Trophoblast cell (in vitro differentiated cells and primary cell): ENCODE results near the gene MMP20.

Experiments used
- DNase-seq, 2 donors: peaks; one replicate each; pipeline ENCODE4 v3.0.0-alpha.2; 2016
- H2AFZ ChIP-seq: 2 replicates; pipeline ENCODE4 v1.6.1; 2013; ENCODE audit warnings: low read length, moderate library complexity, mild to moderate bottlenecking; ENCODE audit not compliant: insufficient read depth, poor library complexity
- H2AK5ac ChIP-seq: 2 replicates; pipeline ENCODE4 v1.6.1; 2013; ENCODE audit warnings: mild to moderate bottlenecking, low read length
- H2BK120ac ChIP-seq: 2 replicates; pipeline ENCODE4 v1.6.1; 2013; ENCODE audit warnings: low read length, mild to moderate bottlenecking, moderate library complexity; ENCODE audit not compliant: insufficient read depth, poor library complexity
- H2BK12ac ChIP-seq: 2 replicates; pipeline ENCODE4 v1.6.1; 2013; ENCODE audit warnings: mild to moderate bottlenecking, low read length, moderate library complexity
- H2BK5ac ChIP-seq: 2 replicates; pipeline ENCODE4 v1.6.1; 2013; ENCODE audit warnings: low read length, low read depth, moderate library complexity, mild to moderate bottlenecking; ENCODE audit not compliant: poor library complexity
- H3K14ac ChIP-seq: 2 replicates; pipeline ENCODE4 v1.6.1; 2013; ENCODE audit warnings: mild to moderate bottlenecking, low read length
- H3K18ac ChIP-seq: 2 replicates; pipeline ENCODE4 v1.6.1; 2013; ENCODE audit warnings: mild to moderate bottlenecking, low read length
- H3K23ac ChIP-seq: 2 replicates; pipeline ENCODE4 v1.6.1; 2013; ENCODE audit warnings: low read length
- H3K27ac ChIP-seq: 2 replicates; pipeline ENCODE4 v1.5.1; 2013; ENCODE audit warnings: low read depth, mild to moderate bottlenecking, inconsistent platforms, low read length, moderate library complexity
- H3K27me3 ChIP-seq: 2 replicates; pipeline ENCODE4 v1.6.1; 2013; ENCODE audit warnings: inconsistent platforms, mild to moderate bottlenecking, low read length, moderate library complexity; ENCODE audit not compliant: insufficient read depth
- H3K36me3 ChIP-seq, 2 experiments: 1 replicate in 1 of 2; 2 replicates in 1 of 2; pipeline ENCODE4 v1.6.1; 2013; ENCODE audit warnings: low read length in 2 of 2, mild to moderate bottlenecking in 2 of 2, moderate library complexity in 1 of 2; ENCODE audit not compliant: insufficient read depth in 2 of 2, control insufficient read depth in 1 of 2
- H3K4ac ChIP-seq: 2 replicates; pipeline ENCODE4 v1.6.1; 2013; ENCODE audit warnings: low read depth, mild to moderate bottlenecking, low read length, moderate library complexity
- H3K4me1 ChIP-seq, 2 experiments: 1 replicate in 1 of 2; 2 replicates in 1 of 2; pipeline ENCODE4 v1.6.1; 2013; ENCODE audit warnings: low read length in 2 of 2, mild to moderate bottlenecking in 2 of 2, moderate library complexity in 1 of 2; ENCODE audit not compliant: insufficient read depth in 2 of 2, control insufficient read depth in 1 of 2
- H3K4me2 ChIP-seq: 2 replicates; pipeline ENCODE4 v1.6.1; 2013; ENCODE audit warnings: inconsistent platforms, mild to moderate bottlenecking, low read length, moderate library complexity
- H3K4me3 ChIP-seq: 2 replicates; pipeline ENCODE4 v1.5.1; 2013; ENCODE audit warnings: mild to moderate bottlenecking, low read depth, low read length, inconsistent platforms
- H3K79me1 ChIP-seq: one replicate; pipeline ENCODE4 v1.6.1; 2013; ENCODE audit warnings: low read length
- H3K79me2 ChIP-seq: 2 replicates; pipeline ENCODE4 v1.6.1; 2013; ENCODE audit warnings: low read length, mild to moderate bottlenecking; ENCODE audit not compliant: control insufficient read depth, insufficient read depth, poor library complexity
- H3K9ac ChIP-seq: 2 replicates; pipeline ENCODE4 v1.6.1; 2013; ENCODE audit warnings: mild to moderate bottlenecking, low read length
- H3K9me3 ChIP-seq: 2 replicates; pipeline ENCODE4 v1.6.1; 2013; ENCODE audit warnings: low read depth, mild to moderate bottlenecking, control low read depth, inconsistent platforms, low read length; ENCODE audit not compliant: insufficient read depth
- H4K12ac ChIP-seq: 2 replicates; pipeline ENCODE4 v1.6.1; 2013; ENCODE audit warnings: low read depth, mild to moderate bottlenecking, low read length, moderate library complexity
- H4K8ac ChIP-seq: 2 replicates; pipeline ENCODE4 v1.6.1; 2013; ENCODE audit warnings: low read depth, mild to moderate bottlenecking, low read length, moderate library complexity
- H4K91ac ChIP-seq: one replicate; pipeline ENCODE4 v1.6.1; 2013; ENCODE audit warnings: low read depth, mild to moderate bottlenecking, low read length, moderate library complexity
- WGBS: extraction: QIAGEN DNeasy Blood & Tissue Kit; methylation state at CpG from one replicate; pipeline ENCODE4 v1.1.7; 2013; ENCODE audit warnings: missing lambda C conversion rate; ENCODE audit not compliant: insufficient read length, insufficient coverage; ENCODE audit errors: extremely low coverage; 5-methylcytosine and 5-hydroxymethylcytosine counted together

Gene MMP20

DNA sequence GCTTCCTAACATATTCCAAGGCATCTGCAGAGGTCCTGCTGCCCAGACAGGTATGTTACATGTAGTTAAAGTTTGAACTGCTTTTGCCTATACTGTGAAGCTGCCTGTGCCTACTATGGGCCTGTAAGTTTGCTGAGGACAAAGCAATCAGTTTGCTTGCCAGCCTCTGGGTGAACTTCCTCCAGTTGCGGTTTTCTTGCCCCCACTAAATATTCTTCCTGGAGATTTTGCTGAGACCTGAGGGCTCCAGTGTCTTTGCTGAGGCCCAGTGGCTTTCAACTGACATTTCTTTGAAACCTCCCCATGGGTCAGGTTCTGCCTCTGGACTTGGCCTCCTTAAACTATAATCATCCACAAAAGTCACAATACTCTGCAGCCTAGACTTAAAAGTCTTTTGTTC, 29.6 kb upstream of the MMP20 start:
- H3K23ac ChIP-seq: no peak overlapping the region
- H3K4ac ChIP-seq: no peak overlapping the region
- H3K79me2 ChIP-seq: no peaks in the 10 kb centered on the region
- H3K14ac ChIP-seq: no peak overlapping the region
- H3K79me1 ChIP-seq: no peaks in the 10 kb centered on the region
- H3K36me3 ChIP-seq: no peaks in the 10 kb centered on the region
- no peak overlapping the region for H4K12ac ChIP-seq
- WGBS: no CpG with 5 or more reads among the region's 1 CpG
- H3K27ac ChIP-seq: no peak overlapping the region
- H3K9me3 ChIP-seq: peaks cover 5% of the 10 kb centered on the region
- no peak overlapping the region for H3K18ac ChIP-seq
- no peak overlapping the region for H3K4me3 ChIP-seq
- no peak overlapping the region for H2BK12ac ChIP-seq
- no peak overlapping the region for H4K8ac ChIP-seq
- no peak overlapping the region for H4K91ac ChIP-seq
- no peak for DNase-seq
- no peak overlapping the region for H2BK120ac ChIP-seq
- no peak overlapping the region for H2AK5ac ChIP-seq
- no peaks in the 10 kb centered on the region for H3K4me1 ChIP-seq
- H2BK5ac ChIP-seq: no peak overlapping the region
- H3K4me2 ChIP-seq: no peak overlapping the region
- no peaks in the 10 kb centered on the region for H3K27me3 ChIP-seq
- H3K9ac ChIP-seq: no peak overlapping the region
- H2AFZ ChIP-seq: no peak overlapping the region

DNA sequence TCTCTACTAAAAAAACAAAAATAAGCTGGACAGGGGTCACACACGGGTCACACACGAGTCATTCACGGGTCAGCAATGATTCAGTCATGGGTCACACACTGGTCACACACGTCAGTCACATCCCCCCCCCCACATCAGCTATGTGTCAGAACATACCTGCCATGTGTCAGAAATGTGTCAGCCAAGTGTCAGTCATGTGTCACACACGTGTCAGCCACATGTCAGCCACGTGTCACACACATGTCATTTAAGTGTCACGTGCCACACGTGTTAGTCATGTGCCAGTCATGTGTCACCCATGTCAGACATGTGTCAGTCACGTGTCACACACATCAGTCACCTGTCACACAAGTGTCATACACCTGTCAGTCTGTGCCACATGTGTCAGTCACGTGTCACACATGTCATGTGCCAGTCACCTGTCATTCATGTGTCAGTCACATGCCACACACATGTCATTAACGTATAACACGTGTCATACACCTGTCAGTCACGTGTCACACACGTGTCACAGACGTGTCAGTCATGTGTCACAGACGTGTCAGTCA, 28.7 kb upstream of the MMP20 start:
- H3K23ac ChIP-seq: no peak overlapping the region
- H3K4me1 ChIP-seq: no peaks in the 10 kb centered on the region
- H2AK5ac ChIP-seq: no peak overlapping the region
- H2BK12ac ChIP-seq: no peak overlapping the region
- no peak overlapping the region for H4K12ac ChIP-seq
- no peak for DNase-seq
- H3K79me2 ChIP-seq: no peaks in the 10 kb centered on the region
- H3K79me1 ChIP-seq: no peaks in the 10 kb centered on the region
- WGBS: no CpG with 5 or more reads among the region's 16 CpGs
- no peaks in the 10 kb centered on the region for H3K27me3 ChIP-seq
- H2AFZ ChIP-seq: no peak overlapping the region
- no peaks in the 10 kb centered on the region for H3K36me3 ChIP-seq
- H3K4ac ChIP-seq: no peak overlapping the region
- H2BK5ac ChIP-seq: no peak overlapping the region
- H3K4me2 ChIP-seq: no peak overlapping the region
- peaks cover 5% of the 10 kb centered on the region for H3K9me3 ChIP-seq
- H3K27ac ChIP-seq: no peak overlapping the region
- H2BK120ac ChIP-seq: no peak overlapping the region
- peak overlapping the region; percentile 60 for H3K4me3 ChIP-seq
- no peak overlapping the region for H4K8ac ChIP-seq
- H3K9ac ChIP-seq: no peak overlapping the region
- no peak overlapping the region for H4K91ac ChIP-seq
- no peak overlapping the region for H3K14ac ChIP-seq
- no peak overlapping the region for H3K18ac ChIP-seq

DNA sequence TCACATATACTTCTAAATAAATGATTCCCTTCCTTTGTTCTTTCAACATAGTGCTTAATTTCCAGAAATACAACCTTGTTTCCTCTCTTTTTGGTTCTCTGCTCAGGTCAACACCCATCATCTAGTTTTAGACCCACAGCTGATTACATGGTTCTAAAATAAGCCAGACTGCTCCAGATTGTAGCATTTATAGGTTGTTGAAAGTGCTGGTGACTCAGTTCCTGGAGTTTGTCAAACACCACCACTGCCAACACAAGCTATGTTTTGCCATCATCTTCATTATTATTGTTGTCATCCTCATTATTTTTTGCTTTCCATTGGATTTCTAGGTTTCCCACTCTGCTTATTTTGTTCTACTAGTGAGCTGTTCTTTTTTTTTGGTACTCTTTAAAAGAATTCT, 22.3 kb upstream of the MMP20 start:
- H3K4me3 ChIP-seq: no peak overlapping the region
- no peaks in the 10 kb centered on the region for H3K4me1 ChIP-seq
- H3K79me2 ChIP-seq: no peaks in the 10 kb centered on the region
- H2BK5ac ChIP-seq: no peak overlapping the region
- no peaks in the 10 kb centered on the region for H3K9me3 ChIP-seq
- no peak overlapping the region for H2BK12ac ChIP-seq
- H2BK120ac ChIP-seq: no peak overlapping the region
- no peaks in the 10 kb centered on the region for H3K79me1 ChIP-seq
- no peak overlapping the region for H3K14ac ChIP-seq
- H3K27me3 ChIP-seq: no peaks in the 10 kb centered on the region
- no peak overlapping the region for H3K4ac ChIP-seq
- no peak overlapping the region for H3K23ac ChIP-seq
- no peak overlapping the region for H4K91ac ChIP-seq
- no peak overlapping the region for H4K12ac ChIP-seq
- H3K4me2 ChIP-seq: no peak overlapping the region
- no peaks in the 10 kb centered on the region for H3K36me3 ChIP-seq
- H4K8ac ChIP-seq: no peak overlapping the region
- no peak for DNase-seq
- H3K18ac ChIP-seq: no peak overlapping the region
- H3K27ac ChIP-seq: no peak overlapping the region
- H3K9ac ChIP-seq: no peak overlapping the region
- no peak overlapping the region for H2AFZ ChIP-seq
- no peak overlapping the region for H2AK5ac ChIP-seq

DNA sequence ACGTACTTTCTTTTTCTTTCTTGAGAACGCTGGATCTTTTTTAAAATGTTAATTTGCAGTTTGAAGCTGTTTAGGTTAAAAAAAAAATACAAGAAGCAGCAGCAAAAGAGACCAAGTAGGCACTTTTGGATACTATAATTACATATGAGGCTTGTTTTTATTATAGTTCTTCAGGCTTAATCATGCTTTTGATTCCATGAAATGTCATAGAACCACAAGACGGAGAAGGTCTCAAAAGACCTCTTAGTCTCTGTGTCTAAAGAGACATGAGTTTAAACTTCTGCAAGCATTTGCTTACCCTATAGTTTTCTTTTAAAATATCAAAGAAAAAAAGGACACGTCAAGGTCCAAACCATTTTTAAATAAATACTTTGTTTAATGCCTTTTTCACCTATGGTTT, 18.8 kb upstream of the MMP20 start:
- Histone ChIP-seq H3K9ac (no peak overlapping the region), H3K4me3 (no peak overlapping the region), H3K27me3 (no peaks in the 10 kb centered on the region), H4K8ac (no peak overlapping the region), H4K91ac (no peak overlapping the region), H3K14ac (no peak overlapping the region), H4K12ac (no peak overlapping the region), H3K9me3 (no peaks in the 10 kb centered on the region), H2BK120ac (no peak overlapping the region), H3K4ac (no peak overlapping the region), H3K23ac (no peak overlapping the region), H3K4me2 (no peak overlapping the region), H3K18ac (no peak overlapping the region), H3K27ac (no peak overlapping the region), H3K79me2 (no peaks in the 10 kb centered on the region), H3K79me1 (no peaks in the 10 kb centered on the region), H2BK12ac (no peak overlapping the region), H2AK5ac (no peak overlapping the region), H2AFZ (no peak overlapping the region), H2BK5ac (no peak overlapping the region), H3K36me3 (no peaks in the 10 kb centered on the region), H3K4me1 (peaks cover 3% of the 10 kb centered on the region in 2 experiments)
- no CpG with 5 or more reads among the region's 4 CpGs for WGBS
- DNase-seq: no peak
